GM18858 (cell line): Measurements from ENCODE around the gene USP47.

Experiments used
- ATAC-seq: cut with Tn5 transposase; IDR thresholded peaks from one replicate; pipeline ENCODE4 v1.9.1; 2021; ENCODE audit not compliant: unreplicated experiment

The USP47 gene

DNA sequence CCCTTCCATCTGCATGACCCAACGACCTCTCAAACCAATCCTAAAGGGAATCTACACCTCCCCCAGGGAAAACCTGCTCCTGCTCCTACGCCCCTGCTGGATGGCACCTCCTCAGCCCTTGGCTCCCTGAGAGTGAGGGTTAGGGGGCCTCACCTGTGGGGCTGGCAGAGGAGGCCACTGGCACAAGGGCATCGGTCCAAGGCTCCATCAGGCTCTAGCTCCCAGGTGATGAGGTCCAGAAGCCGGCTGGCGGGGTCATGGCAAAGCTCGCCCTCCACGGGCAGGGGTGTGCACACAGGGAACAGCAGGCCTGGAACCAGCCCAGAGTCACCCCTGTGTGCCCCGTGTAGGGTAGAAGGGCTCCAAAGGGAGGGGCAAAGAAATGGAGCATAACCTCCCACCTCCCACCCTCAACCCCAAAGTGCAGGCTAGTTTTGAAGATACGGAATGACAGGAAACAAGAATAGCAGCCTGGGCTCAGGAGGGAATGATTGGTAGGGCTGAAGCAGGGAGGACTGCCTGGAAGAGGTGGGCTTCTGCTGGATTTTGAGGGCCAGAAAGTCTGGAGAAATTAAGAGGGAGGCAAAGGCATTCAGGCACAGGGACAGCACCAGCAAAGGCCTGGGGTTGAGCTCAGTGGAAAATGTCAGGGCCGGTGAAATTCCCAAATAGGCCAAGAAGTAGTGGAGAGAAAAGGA, 124.0 kb downstream of the USP47 start:
- ATAC-seq, result no peak

DNA sequence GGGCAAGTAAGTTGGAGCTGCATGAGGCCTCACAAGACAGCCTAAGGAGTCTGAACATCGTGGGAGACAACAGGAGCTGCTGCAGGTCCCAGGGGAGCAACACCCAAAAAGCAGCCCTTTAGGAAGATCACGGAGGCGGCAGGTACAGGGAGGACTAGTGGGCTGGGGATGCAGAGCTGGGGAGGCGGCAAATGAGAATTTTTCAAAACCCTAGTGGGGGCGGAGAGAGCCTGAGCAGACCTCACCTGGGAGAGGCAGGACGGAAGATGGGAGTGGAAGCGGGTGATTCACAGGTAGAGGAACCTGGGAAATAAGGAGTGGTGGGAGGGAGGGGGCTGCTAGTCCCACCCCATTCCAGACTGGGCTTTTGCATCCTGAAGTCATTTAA, 124.6 kb downstream of the USP47 start:
- no peak for ATAC-seq

DNA sequence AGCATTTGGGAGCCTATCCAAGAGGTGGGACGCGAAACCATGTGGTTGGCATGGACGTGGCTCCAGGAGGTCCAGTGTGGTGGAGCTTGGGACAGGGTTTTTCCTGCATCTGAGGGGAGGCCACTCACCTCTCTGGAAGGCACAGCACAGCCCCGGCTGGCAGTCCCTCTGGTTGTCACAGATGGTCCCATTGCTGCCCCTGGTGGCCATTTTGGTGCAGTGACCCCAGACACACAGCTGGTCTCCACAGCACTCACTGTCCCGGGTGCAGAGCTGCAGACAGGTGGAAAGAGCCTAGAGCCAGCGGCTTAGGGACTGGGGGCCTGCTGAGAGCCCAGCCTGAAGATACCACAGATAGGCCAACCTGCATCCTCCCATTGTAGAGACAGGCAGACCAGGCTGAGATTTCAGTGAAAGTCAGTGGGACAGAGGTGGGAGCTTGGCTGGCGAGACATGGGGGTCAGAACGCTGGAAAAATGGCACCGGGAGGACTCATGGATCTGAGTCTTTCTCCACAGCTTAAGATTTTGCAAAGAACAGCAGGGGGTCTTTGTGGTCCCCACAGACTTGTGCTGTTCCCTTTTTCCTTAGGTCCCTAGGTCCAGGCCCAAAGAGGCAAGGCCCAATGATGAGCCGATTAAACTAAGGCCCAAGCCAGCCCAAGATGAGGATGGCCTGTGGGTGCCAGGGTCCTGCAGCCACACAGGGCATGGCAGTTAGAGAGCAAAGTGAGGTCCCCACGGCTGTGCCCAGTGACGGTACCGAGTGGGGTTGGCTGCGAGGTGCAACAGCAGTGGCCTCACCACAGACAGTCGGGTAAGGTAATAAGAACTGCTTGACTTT, 125.3 kb downstream of the USP47 start:
- no peak for ATAC-seq

DNA sequence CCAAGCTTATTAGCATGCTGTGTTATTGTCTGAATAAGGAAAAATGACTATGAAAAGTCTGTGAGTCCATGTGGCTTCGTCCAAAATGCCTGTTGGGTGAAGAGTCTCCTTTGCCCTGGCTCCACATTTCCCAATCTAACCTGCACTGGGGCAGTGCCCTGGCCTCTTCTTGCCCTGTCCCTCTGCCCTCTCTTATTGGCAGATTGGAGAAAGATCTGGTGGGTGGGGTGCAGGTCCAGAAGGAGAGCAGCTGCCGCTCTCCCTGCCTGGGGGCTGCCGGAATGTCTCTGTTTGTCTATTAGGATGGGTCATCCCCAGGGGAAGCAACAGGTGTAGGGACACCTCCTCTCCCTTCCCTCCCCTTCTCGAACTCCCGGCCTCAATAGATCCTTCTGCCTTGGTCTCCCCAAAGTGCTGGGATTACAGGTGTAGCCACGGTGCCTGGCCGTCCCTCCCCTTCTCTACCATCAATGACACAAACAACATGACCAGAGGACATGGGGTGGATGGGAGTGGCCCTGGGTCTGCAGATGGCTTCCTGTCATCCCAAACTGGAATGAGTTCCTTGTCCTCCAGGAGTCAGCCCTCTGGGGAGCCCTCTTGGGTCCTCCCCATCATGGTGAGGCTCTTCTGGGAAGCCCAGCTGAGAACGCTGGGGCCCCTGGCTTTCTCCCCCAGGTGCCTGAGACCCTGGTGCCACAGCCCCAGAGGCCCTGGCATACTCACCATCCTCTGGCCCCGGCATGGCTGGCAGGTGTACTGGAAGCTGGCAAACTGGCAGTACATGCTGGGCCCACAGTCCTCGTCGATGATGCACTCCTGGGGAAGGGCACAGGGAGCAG, 126.1 kb downstream of the USP47 start:
- ATAC-seq, result no peak

DNA sequence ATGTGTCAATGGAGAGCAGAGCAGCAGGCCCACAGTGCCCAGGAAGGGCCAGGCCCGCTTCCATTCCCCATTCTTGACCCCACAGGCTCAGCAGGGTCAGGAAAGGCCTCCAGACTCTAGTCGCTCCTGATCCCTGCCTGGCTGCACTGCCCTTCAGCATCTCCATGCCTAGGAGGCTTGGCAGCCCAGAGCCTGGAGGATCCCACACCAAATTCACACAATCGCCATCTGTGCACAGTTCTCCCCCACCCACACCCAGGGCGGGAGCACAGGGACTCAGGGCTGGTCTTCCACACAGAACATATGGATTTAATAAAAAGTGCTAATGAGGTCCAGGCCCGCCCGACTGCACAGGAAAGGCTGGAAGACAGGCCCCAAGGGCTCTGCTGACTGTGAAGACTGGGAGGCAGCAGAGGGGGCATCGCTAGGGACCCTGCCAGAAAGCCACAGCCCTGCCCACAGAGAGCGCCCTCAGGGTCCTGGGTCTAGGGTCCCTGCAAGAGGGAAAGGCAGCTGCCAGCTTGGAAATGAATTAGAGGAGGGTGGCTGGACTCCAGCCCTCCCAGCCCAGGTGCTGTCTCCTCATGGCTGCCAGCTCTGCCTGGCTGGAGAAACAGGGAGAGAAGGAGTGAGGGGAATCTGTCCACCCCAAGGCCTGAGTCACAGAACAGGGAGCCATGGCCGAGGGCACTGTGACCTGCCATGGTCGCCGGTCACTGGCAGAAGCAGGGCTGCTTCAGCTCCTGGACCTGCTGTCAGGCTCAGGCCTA, 126.9 kb downstream of the USP47 start:
- no peak for ATAC-seq

DNA sequence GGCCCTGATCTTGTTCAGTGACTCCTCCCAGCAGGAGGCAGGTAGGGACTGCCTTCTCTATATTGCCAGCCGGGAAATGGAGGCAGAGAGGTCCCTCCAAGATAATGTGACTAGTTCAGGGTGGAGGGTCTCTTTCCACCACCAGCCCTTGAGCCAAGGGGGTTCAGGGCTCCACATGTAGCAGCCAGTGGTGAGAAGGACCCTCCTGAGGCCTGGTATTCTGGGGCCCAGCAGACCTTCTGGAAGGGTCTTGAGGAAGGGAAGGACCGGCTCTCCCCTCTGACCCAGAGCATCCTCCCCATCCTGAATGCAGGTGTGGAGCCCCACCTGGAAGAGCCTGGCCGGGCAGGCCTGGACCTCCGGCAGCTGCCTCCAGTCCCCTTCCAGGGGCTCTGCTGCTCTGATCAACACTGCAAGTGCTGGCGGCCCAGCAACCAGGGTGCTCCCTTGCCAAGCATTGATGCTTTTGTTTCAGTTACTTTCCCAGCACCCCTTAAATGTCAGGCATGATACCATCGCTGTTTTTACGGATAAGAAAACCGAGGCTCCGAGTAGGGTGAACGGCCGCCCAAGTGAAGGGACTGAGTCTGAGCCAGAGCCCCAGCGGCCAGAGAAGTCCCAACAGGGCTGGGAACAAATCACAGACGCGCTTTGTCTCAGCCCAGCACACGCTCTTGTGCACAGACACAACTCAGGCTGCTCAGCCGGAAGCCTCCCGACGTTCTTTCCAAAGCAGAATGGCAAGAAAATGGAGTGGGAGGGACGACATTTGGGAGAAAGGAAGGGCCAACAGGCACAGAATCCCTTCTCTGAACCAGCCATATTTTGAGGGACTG, 127.8 kb downstream of the USP47 start:
- ATAC-seq, result no peak

DNA sequence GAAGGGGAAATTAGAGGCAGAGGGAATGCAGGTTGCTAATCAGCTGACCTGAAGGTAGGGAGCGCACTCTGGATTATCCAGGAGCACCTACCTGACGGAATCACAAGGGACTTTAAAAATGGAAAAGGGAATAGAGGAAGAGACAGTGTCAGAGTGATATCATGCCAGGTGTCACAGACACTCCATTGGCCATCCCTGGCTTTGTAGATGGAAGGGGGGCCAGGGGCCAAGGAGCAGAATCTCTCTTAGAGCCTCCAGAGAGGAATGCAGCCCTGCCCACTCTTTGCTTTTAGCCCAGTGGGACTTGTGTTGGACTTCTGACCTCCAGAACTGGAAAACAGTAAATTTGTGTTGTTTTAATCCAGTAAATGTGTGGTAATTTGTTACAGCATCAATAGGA, 128.8 kb downstream of the USP47 start:
- no peak for ATAC-seq

DNA sequence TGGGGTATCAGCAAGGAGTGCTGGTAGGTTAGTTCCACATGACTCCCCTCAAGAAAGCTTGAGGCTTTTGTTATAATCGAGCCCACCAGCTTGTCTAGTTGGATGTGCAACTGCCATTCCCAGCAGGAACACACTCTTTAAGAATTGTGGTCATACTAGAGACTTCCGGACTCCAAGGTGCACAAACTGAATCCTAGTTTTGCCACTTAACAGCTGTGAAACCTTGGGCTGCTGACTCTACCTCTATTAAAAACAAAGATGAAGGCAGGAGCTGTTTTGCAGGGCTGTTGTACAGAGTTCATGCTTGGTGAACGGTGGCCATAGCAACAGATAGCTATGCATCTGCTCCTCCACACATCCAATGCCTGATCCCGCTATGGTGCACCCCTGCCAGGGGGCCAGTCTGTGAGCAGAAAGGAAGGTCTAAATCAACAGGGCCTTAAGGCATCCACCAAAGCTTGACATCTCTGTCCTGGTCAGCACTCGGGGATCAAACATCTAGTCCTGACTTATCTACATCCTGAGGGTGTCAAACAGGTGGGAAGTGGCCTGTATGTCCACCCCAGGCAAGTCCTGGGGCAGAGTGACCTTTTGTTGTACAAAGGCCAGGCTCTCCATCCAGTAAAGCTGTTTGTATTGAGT, 130.3 kb downstream of the USP47 start:
- ATAC-seq, result no peak

DNA sequence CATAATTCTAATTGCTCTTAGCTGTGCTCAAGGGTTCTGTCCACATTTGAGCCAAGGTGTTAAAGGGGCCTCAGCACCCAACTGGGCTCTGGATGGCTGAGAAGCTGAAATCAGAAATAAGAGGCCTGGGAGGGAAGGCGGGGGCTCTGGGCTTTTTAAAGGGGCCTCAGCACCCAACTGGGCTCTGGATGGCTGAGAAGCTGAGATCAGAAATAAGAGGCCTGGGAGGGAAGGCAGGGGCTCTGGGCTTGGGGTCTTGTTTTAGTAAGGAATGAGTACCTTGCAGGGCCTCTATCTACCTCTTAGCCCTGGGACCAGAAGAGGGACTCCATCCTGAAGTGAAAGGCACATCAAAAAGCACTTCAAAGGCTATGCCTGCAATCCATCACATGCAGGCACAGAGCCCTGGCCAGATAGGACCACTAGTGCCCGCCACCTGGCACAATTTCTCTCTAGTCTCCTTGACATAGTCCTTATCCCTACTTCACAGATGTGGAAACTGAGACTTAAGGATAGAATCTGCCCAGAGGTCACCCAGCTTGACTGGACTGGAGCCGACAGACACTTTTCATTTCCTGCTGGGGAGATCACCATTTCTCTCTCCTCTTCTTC, 131.1 kb downstream of the USP47 start:
- ATAC-seq, result no peak

DNA sequence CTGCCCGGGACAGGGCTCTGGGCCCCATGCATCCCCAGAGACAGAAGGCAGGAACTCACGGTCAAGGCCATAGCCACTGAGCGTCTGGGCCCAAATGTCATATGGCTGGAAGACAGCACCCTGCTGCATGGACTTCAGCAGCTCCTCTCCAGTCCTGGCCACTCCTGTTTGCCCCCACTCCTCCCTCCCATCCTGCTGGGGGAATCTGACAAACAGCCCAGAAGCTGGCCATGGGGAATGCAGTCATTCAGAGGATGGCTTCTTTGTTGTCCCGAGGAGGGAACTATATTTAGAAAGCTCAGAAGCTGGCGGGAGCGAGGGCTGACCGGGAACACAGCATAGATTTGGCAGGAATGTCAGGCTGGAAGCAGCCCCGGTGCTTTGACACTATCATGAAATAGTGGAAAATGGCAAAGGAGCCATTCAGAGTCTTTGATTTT, 131.6 kb downstream of the USP47 start:
- no peak for ATAC-seq

DNA sequence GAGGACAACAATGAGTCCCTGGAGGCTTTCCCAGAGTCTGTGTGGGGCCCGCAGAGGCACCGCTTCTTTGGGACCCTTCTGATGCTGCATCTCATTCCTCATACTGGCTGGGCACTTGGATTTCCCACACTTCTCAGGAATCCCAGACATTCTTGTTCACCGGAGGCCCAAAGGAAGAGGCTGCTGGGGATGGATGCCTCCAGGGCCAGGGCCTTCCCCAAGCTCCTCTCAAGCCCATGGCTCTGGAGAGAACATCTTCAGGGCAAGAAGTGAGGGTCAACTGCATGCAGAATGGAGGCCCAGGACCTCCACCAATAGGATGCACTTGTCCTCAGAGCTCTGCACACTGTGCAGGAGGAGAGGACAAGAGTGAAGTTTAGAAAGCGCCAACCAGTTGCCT, 132.1 kb downstream of the USP47 start:
- no peak for ATAC-seq

DNA sequence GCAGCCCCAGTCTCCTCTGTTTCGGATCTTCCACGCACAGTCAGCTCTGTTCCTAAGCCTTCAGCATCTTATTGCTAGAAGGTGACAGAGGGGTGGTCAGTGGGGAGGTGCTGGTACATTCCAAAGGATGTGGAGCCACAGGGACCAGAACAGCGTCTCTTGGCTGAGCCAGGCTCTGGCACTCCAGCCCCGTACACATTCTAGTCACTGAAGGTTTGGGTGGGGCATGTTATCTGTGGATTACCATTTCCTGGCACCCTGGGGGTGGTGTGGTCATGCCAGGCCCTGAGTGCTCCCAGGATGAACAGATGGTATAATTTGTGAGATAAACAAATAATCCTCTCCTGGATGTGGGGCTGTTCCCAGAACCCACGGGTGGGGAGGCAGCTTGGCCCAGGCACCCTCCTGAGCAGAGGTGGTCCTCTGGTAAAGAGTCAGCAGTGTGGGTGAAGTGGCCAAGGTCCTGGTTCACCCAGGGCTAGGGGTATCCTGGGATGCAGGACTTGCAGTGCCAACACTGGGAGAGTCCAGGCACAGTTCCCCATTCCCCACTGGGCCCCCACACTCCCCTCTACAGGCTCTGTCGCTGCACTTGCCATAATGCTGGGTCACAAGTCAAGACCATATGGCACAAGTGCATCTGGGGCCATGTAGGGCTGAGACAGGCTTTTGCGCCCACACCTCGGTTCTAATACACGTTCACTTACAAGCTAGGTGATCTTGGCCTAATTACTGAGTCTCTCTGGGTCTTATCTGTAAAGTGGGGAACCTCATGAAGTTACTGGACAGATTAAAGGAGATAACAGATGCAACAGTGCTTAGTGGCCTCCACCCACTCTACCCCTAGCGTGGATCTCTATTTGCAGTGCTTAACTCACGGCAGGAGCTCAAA, 133.7 kb downstream of the USP47 start:
- ATAC-seq, result no peak

DNA sequence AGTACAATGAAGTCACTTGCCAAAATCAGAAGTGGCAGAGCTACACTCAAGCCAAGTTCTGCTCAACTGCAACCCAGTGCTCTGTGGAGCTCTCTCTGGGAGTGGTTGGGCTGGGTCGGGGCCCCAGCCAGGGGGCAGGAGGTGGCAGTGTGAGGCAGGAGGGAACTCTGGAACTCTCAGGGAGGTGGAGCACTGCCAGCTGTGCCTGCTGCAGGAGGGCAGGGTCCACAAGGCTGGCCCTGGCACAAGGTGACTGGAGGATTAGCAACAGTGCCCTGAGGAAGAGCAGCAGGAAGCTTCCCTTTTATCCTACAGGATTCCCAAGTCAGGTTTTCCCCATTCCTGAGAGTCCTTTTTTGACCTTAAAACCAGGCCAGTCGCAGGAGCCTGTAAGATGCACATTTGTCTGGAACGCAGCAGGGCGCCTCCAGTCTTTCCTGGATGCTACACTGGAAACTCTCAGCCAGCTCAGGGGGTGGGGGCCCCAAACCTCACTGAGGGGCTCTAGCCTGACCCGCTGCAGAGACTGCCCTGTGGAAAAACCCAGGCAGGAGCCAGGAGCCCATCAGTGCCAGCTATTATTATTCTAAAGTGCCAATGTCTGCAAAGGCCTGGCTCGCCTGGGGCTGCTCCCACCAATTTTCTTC, 134.8 kb downstream of the USP47 start:
- no peak for ATAC-seq

DNA sequence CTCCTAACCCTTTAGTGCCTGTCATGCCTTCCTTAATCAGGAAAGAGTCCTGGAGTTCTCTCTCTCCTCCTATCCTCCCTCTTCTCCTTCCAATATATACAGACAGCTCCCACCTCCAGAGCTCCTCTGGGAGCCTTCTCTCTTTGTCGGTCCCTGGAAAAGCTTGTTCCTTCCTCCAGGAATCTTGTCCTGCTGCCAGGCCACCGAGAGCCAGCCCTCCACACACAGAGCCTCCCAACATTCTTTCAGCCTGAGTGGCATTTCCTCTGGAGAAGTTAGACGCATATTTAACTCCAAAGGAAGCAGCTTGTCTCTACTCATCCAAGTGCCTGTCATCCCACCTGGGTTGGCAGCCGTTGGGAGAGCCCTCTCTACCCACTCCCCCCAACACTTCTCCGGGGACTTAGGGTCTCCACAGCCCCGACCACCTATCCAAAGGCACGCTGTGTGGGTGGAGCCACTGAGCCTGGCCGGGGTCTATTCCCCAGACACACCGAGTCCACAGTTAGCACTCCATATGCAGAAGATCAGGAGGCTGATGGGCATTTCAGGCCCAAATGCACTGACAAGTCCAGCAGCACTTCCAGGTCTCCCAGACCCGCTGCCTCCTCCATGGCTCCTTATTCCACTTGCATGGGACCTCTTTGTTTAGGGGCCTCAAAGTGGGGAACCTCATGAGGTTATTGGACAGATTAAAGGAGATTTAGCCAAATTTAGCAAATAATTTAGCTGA, 135.6 kb downstream of the USP47 start:
- ATAC-seq, result no peak

DNA sequence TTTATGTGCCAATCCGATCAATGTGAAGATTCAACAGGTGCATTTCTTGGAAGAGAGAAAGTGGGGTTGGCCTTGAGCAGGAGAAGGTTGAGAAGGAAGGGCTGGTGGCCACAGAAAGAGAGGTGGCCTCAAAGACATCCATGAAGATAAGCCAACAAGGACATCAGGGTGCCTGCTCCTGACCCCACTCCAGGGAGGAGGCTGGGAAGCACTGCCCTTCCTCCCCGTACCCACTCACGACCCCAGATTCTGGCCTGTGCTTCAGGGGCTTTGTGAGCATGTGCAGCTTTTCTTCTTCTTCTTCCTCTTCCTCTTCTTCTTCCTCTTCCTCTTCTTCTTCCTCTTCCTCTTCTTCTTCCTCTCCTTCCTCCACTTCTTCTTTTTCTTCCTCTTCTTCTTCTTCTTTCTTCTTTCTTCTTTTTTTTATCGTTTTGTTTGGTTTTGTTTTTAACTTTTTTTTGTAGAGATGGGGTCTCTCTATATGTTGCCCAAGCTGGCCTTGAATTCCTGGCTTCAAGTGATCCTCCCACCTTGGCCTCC, 136.4 kb downstream of the USP47 start:
- no peak for ATAC-seq

DNA sequence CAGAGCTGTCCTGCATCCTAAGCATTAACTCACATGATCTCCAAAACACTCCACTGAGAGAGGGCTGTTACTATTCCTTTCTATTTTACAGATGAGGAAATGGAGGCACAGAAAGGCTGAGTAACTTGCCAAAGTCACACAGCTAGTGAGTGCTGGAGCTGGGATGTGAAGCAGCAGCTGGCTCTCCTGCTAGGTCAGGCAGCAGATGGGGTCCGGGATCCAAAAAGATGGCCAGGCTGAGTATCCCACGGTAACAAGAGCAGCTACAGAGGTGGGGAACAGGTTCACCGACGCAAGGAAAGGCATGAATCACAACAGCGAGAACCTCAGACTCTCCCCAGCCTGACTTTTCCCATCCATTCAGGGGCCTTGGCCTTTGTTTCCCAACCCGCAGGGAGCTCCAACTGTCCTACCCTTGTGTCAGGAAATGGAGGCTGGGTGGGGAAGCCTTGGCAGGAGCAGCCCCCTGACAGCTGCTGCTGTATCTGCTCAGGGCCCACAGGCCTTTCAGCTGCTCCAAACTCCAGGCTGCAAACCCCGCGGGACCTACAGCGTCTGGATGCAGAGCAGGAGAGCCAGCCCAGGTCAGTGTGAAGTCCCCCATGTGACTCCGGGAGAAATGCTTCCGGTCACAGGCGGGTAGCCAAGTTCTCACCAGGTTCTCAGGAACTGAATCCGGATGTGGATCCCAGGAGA, 137.2 kb downstream of the USP47 start:
- ATAC-seq, result no peak
